Vagina (tissue), 2 donors: Measurements from ENCODE around the gene CHCT1. TPM values are rescaled to one million over a fixed set of nuclear protein-coding genes. Genes with fewer than 3 reads are reported as not detected.
"Not testable (repeated sequence)": the region's sequence is repeated elsewhere in the genome, so short reads cannot be mapped to it uniquely, and the experiment has no call there.

Experiments used
- DNase-seq, 2 donors: peaks; one replicate each; pipeline ENCODE4 v3.0.0-alpha.2; 2017; ENCODE audit errors: extremely low spot score in 2 of 2
- H3K27ac ChIP-seq: fragments of 200-600 bp; sonication (generic); one replicate; pipeline ENCODE4 v1.5.1; 2019
- H3K27me3 ChIP-seq: fragments of 200-600 bp; sonication (generic); one replicate; pipeline ENCODE4 v1.5.1; 2019
- H3K36me3 ChIP-seq, 2 donors: fragments of 200-600 bp; sonication (generic); one replicate each; pipeline ENCODE4 v1.5.1; 2017 to 2019
- H3K4me1 ChIP-seq: fragments of 200-600 bp; sonication (generic); one replicate; pipeline ENCODE4 v1.5.1; 2019
- H3K4me3 ChIP-seq, 2 donors: fragments of 200-600 bp; sonication (generic); 1 replicate in 1 of 2; 2 replicates in 1 of 2; pipeline ENCODE4 v1.5.1; 2016 to 2019
- H3K9me3 ChIP-seq: fragments of 200-600 bp; sonication (generic); one replicate; pipeline ENCODE4 v1.5.1; 2019
- CTCF ChIP-seq, 3 experiments: fragments of 450-650 bp in 2 of 3; fragments of 200-600 bp in 1 of 3; sonication (generic) in 1 of 3; IDR thresholded peaks; one replicate each; pipeline ENCODE4 v1.5.1; 2017 to 2019; ENCODE audit warnings: antibody characterized with exemption in 3 of 3, mild to moderate bottlenecking in 2 of 3, moderate library complexity in 2 of 3
- POLR2A ChIP-seq, 2 donors: fragments of 450-650 bp; IDR thresholded peaks; one replicate each; pipeline ENCODE4 v1.6.1; 2017; ENCODE audit warnings: antibody characterized with exemption in 2 of 2, mild to moderate bottlenecking in 2 of 2, moderate library complexity in 2 of 2
- POLR2AphosphoS5 ChIP-seq, 2 donors: sonication (generic); formaldehyde crosslinking; IDR thresholded peaks; one replicate each; pipeline ENCODE4 v1.9.0; 2017; ENCODE audit warnings: antibody characterized with exemption in 2 of 2, mild to moderate bottlenecking in 2 of 2, low read depth in 1 of 2; ENCODE audit not compliant: insufficient read depth in 1 of 2
- intact Hi-C: fragments of 100-400 bp; cut with DNase I; formaldehyde crosslinking; loops from one replicate; pipeline ENCODE4 v1.15.1; 2023
- total RNA-seq: library from RNA; depleted of rRNA; stranded (reverse); fragments of >200 nt; gene quantifications from one replicate; pipeline ENCODE4 v1.2.3, GENCODE V29; 2016

Gene CHCT1
- total RNA-seq, 1 donor from 2014 or later = not detected

GRCh38 chr17:60426596-60426995, 4.3 kb downstream of the CHCT1 start:
- Histone ChIP-seq H3K4me1 (peaks cover 4% of the 10 kb centered on the region), H3K27me3 (no peaks in the 10 kb centered on the region), H3K27ac (no peak overlapping the region), H3K9me3 (no peaks in the 10 kb centered on the region), H3K36me3 (no peaks in the 10 kb centered on the region), H3K4me3 (no peak overlapping the region)
- no peak for TF ChIP-seq CTCF (IDR thresholded peaks at IDR 0.05)
- TF ChIP-seq POLR2A (IDR thresholded peaks at IDR 0.05) = no peak
- no peak for TF ChIP-seq POLR2AphosphoS5 (IDR thresholded peaks at IDR 0.05; ENCODE audit: insufficient read depth in 1 of 2, low read depth in 1 of 2)
- DNase-seq = no peak
- intact Hi-C loops = loop anchor here (10.0 kb wide), 1 partner anchor 208 kb away; no protein-coding TSS in a partner anchor

- not testable (repeated sequence) for H3K36me3 ChIP-seq, DNase-seq, H3K27me3 ChIP-seq, H3K4me1 ChIP-seq, H3K4me3 ChIP-seq, H3K27ac ChIP-seq, H3K9me3 ChIP-seq
- intact Hi-C loops = loop anchor here (10.0 kb wide), 1 partner anchor 206 kb away; no protein-coding TSS in a partner anchor
Observed at GRCh38 chr17:60428491-60428890, 6.2 kb downstream of the CHCT1 start.

GRCh38 chr17:60430561-60430960, 8.3 kb downstream of the CHCT1 start:
- not testable (repeated sequence) for H3K36me3 ChIP-seq, H3K27me3 ChIP-seq, H3K4me1 ChIP-seq, H3K4me3 ChIP-seq, H3K27ac ChIP-seq, DNase-seq, H3K9me3 ChIP-seq
- intact Hi-C loops = loop anchor here (10.0 kb wide), 1 partner anchor 336 kb away; no protein-coding TSS in a partner anchor

- not testable (repeated sequence) for H3K9me3 ChIP-seq, H3K27ac ChIP-seq, DNase-seq, H3K36me3 ChIP-seq, H3K27me3 ChIP-seq, H3K4me3 ChIP-seq, H3K4me1 ChIP-seq
- intact Hi-C loops = loop anchor here (10.0 kb wide), 1 partner anchor 339 kb away; no protein-coding TSS in a partner anchor
Observed at GRCh38 chr17:60433021-60433997, 11.0 kb downstream of the CHCT1 start.

GRCh38 chr17:60435244-60436167, 13.2 kb downstream of the CHCT1 start:
- no peak overlapping the region for H3K4me3 ChIP-seq
- intact Hi-C loops = loop anchor here (10.0 kb wide), 1 partner anchor 341 kb away; no protein-coding TSS in a partner anchor
- no peaks in the 10 kb centered on the region for H3K36me3 ChIP-seq
- DNase-seq = no peak
- H3K4me1 ChIP-seq = peaks cover 8% of the 10 kb centered on the region
- no peaks in the 10 kb centered on the region for H3K9me3 ChIP-seq
- no peaks in the 10 kb centered on the region for H3K27me3 ChIP-seq
- peak; percentile 66 to 96 (median 95) for TF ChIP-seq CTCF (IDR thresholded peaks at IDR 0.05)
- TF ChIP-seq POLR2AphosphoS5 (IDR thresholded peaks at IDR 0.05; ENCODE audit: insufficient read depth in 1 of 2, low read depth in 1 of 2) = peak in 1 of 2 donors; percentile 63
- TF ChIP-seq POLR2A (IDR thresholded peaks at IDR 0.05) = no peak
- no peak overlapping the region for H3K27ac ChIP-seq

- H3K27ac ChIP-seq = no peak overlapping the region
- no peaks in the 10 kb centered on the region for H3K9me3 ChIP-seq
- no peak for DNase-seq
- H3K27me3 ChIP-seq = no peaks in the 10 kb centered on the region
- peaks cover 8% of the 10 kb centered on the region for H3K4me1 ChIP-seq
- no peak overlapping the region for H3K4me3 ChIP-seq
- TF ChIP-seq CTCF (IDR thresholded peaks at IDR 0.05) (no peak), POLR2AphosphoS5 (IDR thresholded peaks at IDR 0.05; ENCODE audit: insufficient read depth in 1 of 2, low read depth in 1 of 2) (no peak), POLR2A (IDR thresholded peaks at IDR 0.05) (no peak)
- intact Hi-C loops = loop anchor here (10.0 kb wide), 1 partner anchor 342 kb away; no protein-coding TSS in a partner anchor
- no peaks in the 10 kb centered on the region for H3K36me3 ChIP-seq
Observed at GRCh38 chr17:60436676-60437075, 14.4 kb downstream of the CHCT1 start.
